ENCODE measurements around the gene KRT20.

- TF ChIP-seq CTCF (conservative IDR thresholded peaks at IDR 0.05; ENCODE audit: low read length) (no peak), EZH2phosphoT487 (IDR thresholded peaks at IDR 0.05; ENCODE audit: borderline replicate concordance) (no peak)
Observed at GRCh38 chr17:40931311-40931710, 46.3 kb upstream of the KRT20 start.
